GM21717 (cell line): Measurements from ENCODE around the gene OSBPL10.
A peak's percentile ranks its signal among the peaks of the same experiment; 100 is the strongest.
"Not testable (repeated sequence)": the region's sequence is repeated elsewhere in the genome, so short reads cannot be mapped to it uniquely, and the experiment has no call there.

Experiments used
- ATAC-seq: cut with Tn5 transposase; IDR thresholded peaks from one replicate; pipeline ENCODE4 v1.9.1; 2021; ENCODE audit warnings: mild to moderate bottlenecking, moderate library complexity; ENCODE audit not compliant: unreplicated experiment

OSBPL10 gene

GRCh38 chr3:31981206-31982181, at the start of gene OSBPL10, which contains the start of gene ZNF860:
Gene OSBPL10, minus strand, starts transcription at chr3:31981262. Its CDS starts 83 bp downstream, at chr3:31981179.
Gene ZNF860, plus strand, starts transcription at chr3:31981750. Its CDS starts 7,330 bp downstream, at chr3:31989080.
- ATAC-seq: peak; percentile 26

GRCh38 chr3:32026593-32026992, 45.5 kb upstream of the OSBPL10 start:
- no peak for ATAC-seq

GRCh38 chr3:32022947-32023346, 41.9 kb upstream of the OSBPL10 start:
- ATAC-seq: no peak

GRCh38 chr3:32021748-32022147, 40.7 kb upstream of the OSBPL10 start:
- no peak for ATAC-seq

- no peak for ATAC-seq
Observed at GRCh38 chr3:32021155-32021554, 40.1 kb upstream of the OSBPL10 start.

- peak; percentile 61 for ATAC-seq
Observed at GRCh38 chr3:32018757-32019564, 37.9 kb upstream of the OSBPL10 start.

GRCh38 chr3:32017286-32017685, 36.2 kb upstream of the OSBPL10 start:
- ATAC-seq: no peak

- ATAC-seq: not testable (repeated sequence)
Observed at GRCh38 chr3:32015638-32016037, 34.6 kb upstream of the OSBPL10 start.

GRCh38 chr3:32010699-32011098, 29.6 kb upstream of the OSBPL10 start:
- ATAC-seq: not testable (repeated sequence)

- no peak for ATAC-seq
Observed at GRCh38 chr3:32009957-32010356, 28.9 kb upstream of the OSBPL10 start.

GRCh38 chr3:32009101-32009500, 28.0 kb upstream of the OSBPL10 start:
- no peak for ATAC-seq

GRCh38 chr3:32004113-32004765, 23.2 kb upstream of the OSBPL10 start:
- no peak for ATAC-seq

GRCh38 chr3:32003380-32003779, 22.3 kb upstream of the OSBPL10 start:
- no peak for ATAC-seq

GRCh38 chr3:32002561-32003368, 21.7 kb upstream of the OSBPL10 start:
- ATAC-seq: no peak

GRCh38 chr3:32000877-32001276, 19.8 kb upstream of the OSBPL10 start:
- no peak for ATAC-seq

GRCh38 chr3:31999907-32000439, 18.9 kb upstream of the OSBPL10 start:
- no peak for ATAC-seq

- ATAC-seq: no peak
Observed at GRCh38 chr3:31997500-31997899, 16.4 kb upstream of the OSBPL10 start.

GRCh38 chr3:31996195-31996594, 15.1 kb upstream of the OSBPL10 start:
- ATAC-seq: no peak

- not testable (repeated sequence) for ATAC-seq
Observed at GRCh38 chr3:31995026-31995425, 14.0 kb upstream of the OSBPL10 start.

GRCh38 chr3:31993843-31994242, 12.8 kb upstream of the OSBPL10 start:
- no peak for ATAC-seq
